Astrocyte of the spinal cord (primary cell): Measurements from ENCODE around the gene TAL2.

Source experiments
- DNase-seq: peaks from one replicate; pipeline ENCODE4 v3.0.0; 2011; ENCODE audit warnings: low read depth, low spot score
- H3K4me3 ChIP-seq: 2 replicates; pipeline ENCODE4 v1.5.1; 2011; ENCODE audit warnings: low read depth, mild to moderate bottlenecking, low read length, moderate library complexity
- CTCF ChIP-seq: IDR thresholded peaks from 2 replicates; pipeline ENCODE4 v1.5.1; 2012; ENCODE audit warnings: low read depth, mild to moderate bottlenecking, low read length, inconsistent platforms
- in situ Hi-C: cut with HindIII; loops from 2 replicates; pipeline ENCODE4 v1.10.0; 2017; ENCODE audit warnings: low sequenced_read_pairs

TAL2 gene

GRCh38 chr9:105681313-105681712, 19.1 kb downstream of the TAL2 start:
- no peak overlapping the region for H3K4me3 ChIP-seq
- in situ Hi-C loops: no loop called here
- TF ChIP-seq CTCF: no peak
- DNase-seq: no peak

- TF ChIP-seq CTCF: no peak
- in situ Hi-C loops: no loop called here
- H3K4me3 ChIP-seq: no peak overlapping the region
- DNase-seq: peak; percentile 42
Observed at GRCh38 chr9:105681724-105682123, 19.5 kb downstream of the TAL2 start.

- TF ChIP-seq CTCF: no peak
- in situ Hi-C loops: no loop called here
- DNase-seq: no peak
- H3K4me3 ChIP-seq: no peak overlapping the region
Observed at GRCh38 chr9:105683688-105684275, 21.5 kb downstream of the TAL2 start.

- in situ Hi-C loops: no loop called here
- no peak for TF ChIP-seq CTCF
- no peak for DNase-seq
Observed at GRCh38 chr9:105686936-105687335, 24.7 kb downstream of the TAL2 start.

GRCh38 chr9:105690742-105691141, 28.5 kb downstream of the TAL2 start:
- peak; percentile 59 for TF ChIP-seq CTCF
- DNase-seq: no peak
- in situ Hi-C loops: no loop called here
- no peak overlapping the region for H3K4me3 ChIP-seq

More at GRCh38 chr9:105686936-105687335, 24.7 kb downstream of the TAL2 start:
- no peak overlapping the region for H3K4me3 ChIP-seq

GRCh38 chr9:105693435-105694189, 31.4 kb downstream of the TAL2 start:
- DNase-seq: no peak
- in situ Hi-C loops: no loop called here
- H3K4me3 ChIP-seq: peak overlapping the region; percentile 75
- no peak for TF ChIP-seq CTCF
